PFSK-1 (cell line): ENCODE measurements around the gene STAP2.

Experiments used
- POLR2AphosphoS5 ChIP-seq: IDR thresholded peaks from 2 replicates; pipeline ENCODE4 v1.6.1; 2012; ENCODE audit warnings: low read depth, mild to moderate bottlenecking, control low read depth, low read length, moderate library complexity
- SIN3A ChIP-seq: IDR thresholded peaks from 2 replicates; pipeline ENCODE4 v1.6.1; 2012; ENCODE audit warnings: mild to moderate bottlenecking, low read length, moderate library complexity, borderline replicate concordance; ENCODE audit not compliant: insufficient read depth
- TAF1 ChIP-seq: IDR thresholded peaks from 2 replicates; pipeline ENCODE4 v1.6.1; 2012; ENCODE audit warnings: low read length, control low read depth, borderline replicate concordance; ENCODE audit not compliant: insufficient read depth
- TF ChIP-seq, protein P1 (sequence below), 2 experiments: IDR thresholded peaks; 2 replicates each; pipeline versions ENCODE4 v1.6.1 to v1.8.0; 2011 to 2012; ENCODE audit warnings: low read depth in 2 of 2, low read length in 2 of 2, control low read depth in 1 of 2, inconsistent platforms in 1 of 2, mild to moderate bottlenecking in 1 of 2, moderate library complexity in 1 of 2; ENCODE audit not compliant: insufficient read depth in 1 of 2

DNA sequence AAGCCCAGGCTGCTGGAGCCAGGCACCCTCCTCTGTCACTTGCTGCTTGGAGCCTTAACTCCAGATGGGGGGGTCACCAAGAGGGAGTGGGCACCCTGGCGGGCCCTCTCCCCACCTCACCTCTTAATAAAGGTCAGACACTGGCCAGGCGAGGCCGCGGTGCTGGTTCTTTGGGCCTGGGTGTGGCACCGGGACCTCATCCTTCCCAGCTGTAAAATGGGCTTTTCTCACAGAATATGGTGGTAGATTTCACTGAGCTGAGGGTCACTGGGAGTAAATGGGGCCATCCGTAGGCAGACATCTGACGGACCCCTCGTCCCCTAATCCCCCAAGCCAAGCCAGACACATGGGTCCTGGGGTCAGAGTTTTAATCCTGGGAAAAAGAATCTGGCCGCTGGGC, 14.9 kb downstream of the STAP2 start:
- TF ChIP-seq POLR2AphosphoS5 (no peak), TAF1 (no peak), SIN3A (no peak)
- TF ChIP-seq, protein P1, sequence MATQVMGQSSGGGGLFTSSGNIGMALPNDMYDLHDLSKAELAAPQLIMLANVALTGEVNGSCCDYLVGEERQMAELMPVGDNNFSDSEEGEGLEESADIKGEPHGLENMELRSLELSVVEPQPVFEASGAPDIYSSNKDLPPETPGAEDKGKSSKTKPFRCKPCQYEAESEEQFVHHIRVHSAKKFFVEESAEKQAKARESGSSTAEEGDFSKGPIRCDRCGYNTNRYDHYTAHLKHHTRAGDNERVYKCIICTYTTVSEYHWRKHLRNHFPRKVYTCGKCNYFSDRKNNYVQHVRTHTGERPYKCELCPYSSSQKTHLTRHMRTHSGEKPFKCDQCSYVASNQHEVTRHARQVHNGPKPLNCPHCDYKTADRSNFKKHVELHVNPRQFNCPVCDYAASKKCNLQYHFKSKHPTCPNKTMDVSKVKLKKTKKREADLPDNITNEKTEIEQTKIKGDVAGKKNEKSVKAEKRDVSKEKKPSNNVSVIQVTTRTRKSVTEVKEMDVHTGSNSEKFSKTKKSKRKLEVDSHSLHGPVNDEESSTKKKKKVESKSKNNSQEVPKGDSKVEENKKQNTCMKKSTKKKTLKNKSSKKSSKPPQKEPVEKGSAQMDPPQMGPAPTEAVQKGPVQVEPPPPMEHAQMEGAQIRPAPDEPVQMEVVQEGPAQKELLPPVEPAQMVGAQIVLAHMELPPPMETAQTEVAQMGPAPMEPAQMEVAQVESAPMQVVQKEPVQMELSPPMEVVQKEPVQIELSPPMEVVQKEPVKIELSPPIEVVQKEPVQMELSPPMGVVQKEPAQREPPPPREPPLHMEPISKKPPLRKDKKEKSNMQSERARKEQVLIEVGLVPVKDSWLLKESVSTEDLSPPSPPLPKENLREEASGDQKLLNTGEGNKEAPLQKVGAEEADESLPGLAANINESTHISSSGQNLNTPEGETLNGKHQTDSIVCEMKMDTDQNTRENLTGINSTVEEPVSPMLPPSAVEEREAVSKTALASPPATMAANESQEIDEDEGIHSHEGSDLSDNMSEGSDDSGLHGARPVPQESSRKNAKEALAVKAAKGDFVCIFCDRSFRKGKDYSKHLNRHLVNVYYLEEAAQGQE (IDR thresholded peaks at IDR 0.05; ENCODE audit: insufficient read depth in 1 of 2, low read depth in 2 of 2, low read length in 2 of 2), result no peak
